GM12891 (cell line): ENCODE results near the gene MFAP1.
"Not testable (repeated sequence)": the region's sequence is repeated elsewhere in the genome, so short reads cannot be mapped to it uniquely, and the experiment has no call there.

Source experiments
- DNase-seq: peaks from one replicate; pipeline ENCODE4 v3.0.0; 2011; ENCODE audit warnings: low spot score; ENCODE audit not compliant: insufficient read length
- FAIRE-seq: peaks from 2 replicates; lab custom pipeline; 2011; peaks lifted over from hg19 to GRCh38; lab: Jason Lieb, UNC
- PAX5 ChIP-seq: IDR thresholded peaks from 2 replicates; pipeline ENCODE4 v1.6.1; 2011; ENCODE audit warnings: low read length, moderate library complexity, mild to moderate bottlenecking; ENCODE audit not compliant: insufficient read depth, severe bottlenecking
- POLR2A ChIP-seq: IDR thresholded peaks from 2 replicates; pipeline ENCODE4 v1.6.1; 2011; ENCODE audit warnings: low read depth, low read length, control low read depth
- POLR2AphosphoS5 ChIP-seq: IDR thresholded peaks from 2 replicates; pipeline ENCODE4 v1.6.1; 2011; ENCODE audit warnings: low read depth, low read length, control low read depth
- POU2F2 ChIP-seq: IDR thresholded peaks from 2 replicates; pipeline ENCODE4 v1.6.1; 2011; ENCODE audit warnings: low read depth, mild to moderate bottlenecking, control low read depth, low read length, moderate library complexity
- SPI1 ChIP-seq: IDR thresholded peaks from 2 replicates; pipeline ENCODE4 v1.6.1; 2011; ENCODE audit warnings: low read depth, low read length, control low read depth
- TAF1 ChIP-seq: IDR thresholded peaks from 2 replicates; pipeline ENCODE4 v1.6.1; 2011; ENCODE audit warnings: low read depth, low read length, control low read depth

MFAP1 gene

GRCh38 chr15:43852607-43853006 lies 28.1 kb upstream of the MFAP1 start:
- FAIRE-seq (no peak), DNase-seq (no peak)
- TF ChIP-seq TAF1 (no peak), SPI1 (no peak)

- TF ChIP-seq PAX5 (no peak), POU2F2 (no peak), POLR2A (no peak), SPI1 (no peak), POLR2AphosphoS5 (no peak), TAF1 (no peak)
- no peak for FAIRE-seq
- no peak for DNase-seq
Observed at GRCh38 chr15:43851251-43851650, 26.8 kb upstream of the MFAP1 start.

GRCh38 chr15:43845421-43845820 lies 20.9 kb upstream of the MFAP1 start:
- TF ChIP-seq POU2F2, result no peak
- no peak for TF ChIP-seq POLR2AphosphoS5
- TF ChIP-seq POLR2A, result no peak
- TF ChIP-seq SPI1, result no peak
- no peak for TF ChIP-seq PAX5
- TF ChIP-seq TAF1, result no peak
- DNase-seq, result no peak
- no peak for FAIRE-seq

- not testable (repeated sequence) for DNase-seq, FAIRE-seq
Observed at GRCh38 chr15:43832485-43832884, 8.0 kb upstream of the MFAP1 start.

- not testable (repeated sequence) for FAIRE-seq
Observed at GRCh38 chr15:43831519-43832052, 7.1 kb upstream of the MFAP1 start.

GRCh38 chr15:43830691-43831275 lies 6.3 kb upstream of the MFAP1 start:
- not testable (repeated sequence) for FAIRE-seq, DNase-seq

More at GRCh38 chr15:43831519-43832052, 7.1 kb upstream of the MFAP1 start:
- DNase-seq, result not testable (repeated sequence)

- DNase-seq, FAIRE-seq: not testable (repeated sequence)
Observed at GRCh38 chr15:43829951-43830540, 5.6 kb upstream of the MFAP1 start.

GRCh38 chr15:43828061-43828657 lies 3.7 kb upstream of the MFAP1 start:
- no peak for FAIRE-seq
- no peak for TF ChIP-seq POU2F2
- no peak for TF ChIP-seq POLR2A
- no peak for TF ChIP-seq PAX5
- TF ChIP-seq SPI1, result no peak
- TF ChIP-seq POLR2AphosphoS5, result no peak
- no peak for TF ChIP-seq TAF1
- DNase-seq, result no peak

More at GRCh38 chr15:43829951-43830540, 5.6 kb upstream of the MFAP1 start:
- peak; percentile 68; the same call in 1 of the 2 replicates for TF ChIP-seq POU2F2

- peak; percentile 38 for FAIRE-seq
- peak; percentile 67 for DNase-seq
- TF ChIP-seq TAF1 (0 out of 2 replicates have a peak, but pooled peaks have one; percentile 12), SPI1 (no peak), POLR2A (0 out of 2 replicates have a peak, but pooled peaks have one; percentile 38), POU2F2 (no peak)
Observed at GRCh38 chr15:43826508-43827341, 2.2 kb upstream of the MFAP1 start, which contains the start of gene WDR76. WDR76 (plus strand) TSS chr15:43827002; CDS start chr15:43827033, 31 bp downstream.

GRCh38 chr15:43826029-43826507 lies 1.6 kb upstream of the MFAP1 start:
- DNase-seq (no peak), FAIRE-seq (no peak)
- TF ChIP-seq POLR2A (no peak), SPI1 (no peak), PAX5 (no peak), TAF1 (no peak), POU2F2 (no peak), POLR2AphosphoS5 (no peak)

- not testable (repeated sequence) for FAIRE-seq, DNase-seq
Observed at GRCh38 chr15:43825305-43825704, 815 bp upstream of the MFAP1 start.
